ENCODE measurements around the gene GREB1. TPM values are rescaled to one million over a fixed set of nuclear protein-coding genes. Genes with fewer than 3 reads are reported as not detected.
A peak's percentile ranks its signal among the peaks of the same experiment; 100 is the strongest.

The GREB1 gene
- total and polyA plus RNA-seq, 2 of the 13 experiments (the other 11 are each of a cell fraction or from before 2014, with no cell fraction given) = 31.3 to 61.2 TPM

DNA sequence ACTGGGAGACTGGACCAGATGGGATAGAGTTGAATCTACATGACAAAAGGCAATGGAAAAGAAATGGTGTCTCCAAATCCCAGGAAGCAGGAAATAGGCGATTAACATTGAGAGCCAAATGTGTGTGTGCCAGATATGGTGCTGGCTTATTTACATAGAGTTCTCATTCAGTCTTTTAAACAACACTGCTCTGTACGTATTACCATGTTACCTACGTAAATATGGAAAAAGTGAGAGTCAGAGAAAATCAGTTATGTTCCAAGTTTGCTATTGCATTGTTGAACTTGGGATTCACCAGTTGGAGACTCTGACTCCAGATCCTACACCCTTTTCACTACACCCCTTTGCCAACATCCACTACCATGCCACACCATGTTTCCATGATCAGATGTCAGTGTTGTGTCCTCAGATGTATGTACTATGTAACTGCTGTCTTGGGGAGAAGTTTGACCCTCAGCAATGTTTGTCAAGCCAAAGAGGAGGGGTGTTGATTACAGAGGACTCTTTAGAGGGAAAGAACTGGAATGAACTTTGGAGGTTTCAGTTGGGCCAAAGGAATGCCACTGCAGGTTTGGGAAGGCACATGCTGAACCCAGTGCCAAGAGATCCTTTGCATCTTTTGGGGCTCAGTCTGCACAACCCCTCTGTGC lies 19.6 kb upstream of the GREB1 start (continued):
- TF ChIP-seq, protein P1, sequence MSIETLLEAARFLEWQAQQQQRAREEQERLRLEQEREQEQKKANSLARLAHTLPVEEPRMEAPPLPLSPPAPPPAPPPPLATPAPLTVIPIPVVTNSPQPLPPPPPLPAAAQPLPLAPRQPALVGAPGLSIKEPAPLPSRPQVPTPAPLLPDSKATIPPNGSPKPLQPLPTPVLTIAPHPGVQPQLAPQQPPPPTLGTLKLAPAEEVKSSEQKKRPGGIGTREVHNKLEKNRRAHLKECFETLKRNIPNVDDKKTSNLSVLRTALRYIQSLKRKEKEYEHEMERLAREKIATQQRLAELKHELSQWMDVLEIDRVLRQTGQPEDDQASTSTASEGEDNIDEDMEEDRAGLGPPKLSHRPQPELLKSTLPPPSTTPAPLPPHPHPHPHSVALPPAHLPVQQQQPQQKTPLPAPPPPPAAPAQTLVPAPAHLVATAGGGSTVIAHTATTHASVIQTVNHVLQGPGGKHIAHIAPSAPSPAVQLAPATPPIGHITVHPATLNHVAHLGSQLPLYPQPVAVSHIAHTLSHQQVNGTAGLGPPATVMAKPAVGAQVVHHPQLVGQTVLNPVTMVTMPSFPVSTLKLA (IDR thresholded peaks at IDR 0.05) = no peak
- TF ChIP-seq ATM (IDR thresholded peaks at IDR 0.05; ENCODE audit: borderline replicate concordance) (no peak), HOXA3 (CRISPR knock-in tag; IDR thresholded peaks at IDR 0.05) (no peak), SRSF1 (optimal IDR thresholded peaks at IDR 0.05; ENCODE audit: low read depth, low read length) (no peak), ZSCAN29 (CRISPR knock-in tag; conservative IDR thresholded peaks at IDR 0.05) (no peak), ZNF326 (CRISPR knock-in tag; IDR thresholded peaks at IDR 0.05; ENCODE audit: borderline replicate concordance) (no peak), MYC (CRISPR knock-in tag; IDR thresholded peaks at IDR 0.05; ENCODE audit: borderline replicate concordance) (no peak), XRCC5 (optimal IDR thresholded peaks at IDR 0.05; ENCODE audit: low read length) (no peak), SP2 (CRISPR knock-in tag; IDR thresholded peaks at IDR 0.05) (no peak), ZSCAN25 (CRISPR knock-in tag; IDR thresholded peaks at IDR 0.05) (no peak), CENPT (CRISPR knock-in tag; IDR thresholded peaks at IDR 0.05; ENCODE audit: low read depth) (no peak), SRF (IDR thresholded peaks at IDR 0.05; ENCODE audit: low read depth, low read length) (0 out of 2 replicates have a peak, but pooled peaks have one; percentile 29), TAF15 (IDR thresholded peaks at IDR 0.05; ENCODE audit: low read depth, low read length, poor library complexity, severe bottlenecking) (no peak), HDAC1 (CRISPR knock-in tag; IDR thresholded peaks at IDR 0.05) (0 out of 2 replicates have a peak, but pooled peaks have one; percentile 26), ZNF292 (CRISPR knock-in tag; IDR thresholded peaks at IDR 0.05; ENCODE audit: borderline replicate concordance, low read depth) (no peak), PTBP1 (IDR thresholded peaks at IDR 0.05; ENCODE audit: low read depth, low read length, poor library complexity, severe bottlenecking) (no peak), ZNF446 (CRISPR knock-in tag; IDR thresholded peaks at IDR 0.05) (no peak), ISX (CRISPR knock-in tag; conservative IDR thresholded peaks at IDR 0.05) (no peak), ZFP1 (CRISPR knock-in tag; IDR thresholded peaks at IDR 0.05) (no peak), ZNF205 (CRISPR knock-in tag; IDR thresholded peaks at IDR 0.05) (no peak), EHMT2 (IDR thresholded peaks at IDR 0.05; ENCODE audit: borderline replicate concordance, low read depth, low read length) (peak; percentile 52), GLI4 (CRISPR knock-in tag; IDR thresholded peaks at IDR 0.05; ENCODE audit: borderline replicate concordance) (no peak), GABPA (IDR thresholded peaks at IDR 0.05; ENCODE audit: low read depth, low read length) (no peak), GABPA (CRISPR knock-in tag; IDR thresholded peaks at IDR 0.05; ENCODE audit: low read depth) (no peak)
- TF ChIP-seq, protein P2, sequence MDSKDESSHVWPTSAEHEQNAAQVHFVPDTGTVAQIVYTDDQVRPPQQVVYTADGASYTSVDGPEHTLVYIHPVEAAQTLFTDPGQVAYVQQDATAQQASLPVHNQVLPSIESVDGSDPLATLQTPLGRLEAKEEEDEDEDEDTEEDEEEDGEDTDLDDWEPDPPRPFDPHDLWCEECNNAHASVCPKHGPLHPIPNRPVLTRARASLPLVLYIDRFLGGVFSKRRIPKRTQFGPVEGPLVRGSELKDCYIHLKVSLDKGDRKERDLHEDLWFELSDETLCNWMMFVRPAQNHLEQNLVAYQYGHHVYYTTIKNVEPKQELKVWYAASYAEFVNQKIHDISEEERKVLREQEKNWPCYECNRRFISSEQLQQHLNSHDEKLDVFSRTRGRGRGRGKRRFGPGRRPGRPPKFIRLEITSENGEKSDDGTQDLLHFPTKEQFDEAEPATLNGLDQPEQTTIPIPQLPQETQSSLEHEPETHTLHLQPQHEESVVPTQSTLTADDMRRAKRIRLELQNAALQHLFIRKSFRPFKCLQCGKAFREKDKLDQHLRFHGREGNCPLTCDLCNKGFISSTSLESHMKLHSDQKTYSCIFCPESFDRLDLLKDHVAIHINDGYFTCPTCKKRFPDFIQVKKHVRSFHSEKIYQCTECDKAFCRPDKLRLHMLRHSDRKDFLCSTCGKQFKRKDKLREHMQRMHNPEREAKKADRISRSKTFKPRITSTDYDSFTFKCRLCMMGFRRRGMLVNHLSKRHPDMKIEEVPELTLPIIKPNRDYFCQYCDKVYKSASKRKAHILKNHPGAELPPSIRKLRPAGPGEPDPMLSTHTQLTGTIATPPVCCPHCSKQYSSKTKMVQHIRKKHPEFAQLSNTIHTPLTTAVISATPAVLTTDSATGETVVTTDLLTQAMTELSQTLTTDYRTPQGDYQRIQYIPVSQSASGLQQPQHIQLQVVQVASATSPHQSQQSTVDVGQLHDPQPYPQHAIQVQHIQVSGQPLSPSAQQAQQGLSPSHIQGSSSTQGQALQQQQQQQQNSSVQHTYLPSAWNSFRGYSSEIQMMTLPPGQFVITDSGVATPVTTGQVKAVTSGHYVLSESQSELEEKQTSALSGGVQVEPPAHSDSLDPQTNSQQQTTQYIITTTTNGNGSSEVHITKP (CRISPR knock-in tag; IDR thresholded peaks at IDR 0.05; ENCODE audit: low read depth) = no peak
- TF ChIP-seq, protein P3, sequence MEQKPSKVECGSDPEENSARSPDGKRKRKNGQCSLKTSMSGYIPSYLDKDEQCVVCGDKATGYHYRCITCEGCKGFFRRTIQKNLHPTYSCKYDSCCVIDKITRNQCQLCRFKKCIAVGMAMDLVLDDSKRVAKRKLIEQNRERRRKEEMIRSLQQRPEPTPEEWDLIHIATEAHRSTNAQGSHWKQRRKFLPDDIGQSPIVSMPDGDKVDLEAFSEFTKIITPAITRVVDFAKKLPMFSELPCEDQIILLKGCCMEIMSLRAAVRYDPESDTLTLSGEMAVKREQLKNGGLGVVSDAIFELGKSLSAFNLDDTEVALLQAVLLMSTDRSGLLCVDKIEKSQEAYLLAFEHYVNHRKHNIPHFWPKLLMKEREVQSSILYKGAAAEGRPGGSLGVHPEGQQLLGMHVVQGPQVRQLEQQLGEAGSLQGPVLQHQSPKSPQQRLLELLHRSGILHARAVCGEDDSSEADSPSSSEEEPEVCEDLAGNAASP (CRISPR knock-in tag; IDR thresholded peaks at IDR 0.05; ENCODE audit: borderline replicate concordance) = peak; percentile 12; the same call in 1 of the 2 replicates

Measured in HepG2 (cell line).